Middle frontal gyrus (tissue), 1 donor: Measurements from ENCODE around the gene MCIDAS.
A peak's percentile ranks its signal among the peaks of the same experiment; 100 is the strongest.

Experiments used
- DNase-seq: peaks from one replicate; pipeline ENCODE4 v3.0.0-alpha.2; 2015; ENCODE audit warnings: low spot score; ENCODE audit errors: extremely low spot score

Gene MCIDAS

GRCh38 chr5:55222985-55223811, 3.9 kb downstream of the MCIDAS start:
- no peak for DNase-seq

GRCh38 chr5:55222092-55222984, 4.8 kb downstream of the MCIDAS start:
- no peak for DNase-seq

GRCh38 chr5:55220433-55221185, 6.5 kb downstream of the MCIDAS start:
- no peak for DNase-seq

GRCh38 chr5:55219770-55220169, 7.3 kb downstream of the MCIDAS start:
- no peak for DNase-seq

- DNase-seq, result no peak
These were observed 8.1 kb downstream of the MCIDAS start for GRCh38 chr5:55218967-55219366.

- DNase-seq, result no peak
These were observed 15.8 kb downstream of the MCIDAS start for GRCh38 chr5:55211184-55211874.

GRCh38 chr5:55205001-55205400, 22.1 kb downstream of the MCIDAS start:
- no peak for DNase-seq

GRCh38 chr5:55191165-55191564, 36.0 kb downstream of the MCIDAS start:
- DNase-seq, result no peak

- no peak for DNase-seq
These were observed 38.2 kb downstream of the MCIDAS start for GRCh38 chr5:55188656-55189540.

GRCh38 chr5:55187370-55187769, 39.7 kb downstream of the MCIDAS start:
- no peak for DNase-seq

- no peak for DNase-seq
These were observed 47.1 kb downstream of the MCIDAS start for GRCh38 chr5:55180016-55180415.

- no peak for DNase-seq
These were observed 50.0 kb downstream of the MCIDAS start for GRCh38 chr5:55177078-55177477.

- DNase-seq, result no peak
These were observed 50.8 kb downstream of the MCIDAS start for GRCh38 chr5:55176176-55176818.

GRCh38 chr5:55175781-55176175, 51.3 kb downstream of the MCIDAS start:
- no peak for DNase-seq

GRCh38 chr5:55173687-55174230, 53.4 kb downstream of the MCIDAS start:
- no peak for DNase-seq

- no peak for DNase-seq
These were observed 54.0 kb downstream of the MCIDAS start, which contains the start of gene CDC20B for GRCh38 chr5:55172937-55173686. CDC20B (minus strand) TSS chr5:55173177; CDS start chr5:55173000, 177 bp downstream.

GRCh38 chr5:55172051-55172899, 54.8 kb downstream of the MCIDAS start:
- peak; percentile 37 for DNase-seq
